HG03060 (cell line): ENCODE results near the gene TECR.
A peak's percentile ranks its signal among the peaks of the same experiment; 100 is the strongest.

Experiments used
- ATAC-seq: cut with Tn5 transposase; IDR thresholded peaks from one replicate; pipeline ENCODE4 v1.9.1; 2021; ENCODE audit warnings: low read depth, moderate number of reproducible peaks; ENCODE audit not compliant: unreplicated experiment

Gene TECR

DNA sequence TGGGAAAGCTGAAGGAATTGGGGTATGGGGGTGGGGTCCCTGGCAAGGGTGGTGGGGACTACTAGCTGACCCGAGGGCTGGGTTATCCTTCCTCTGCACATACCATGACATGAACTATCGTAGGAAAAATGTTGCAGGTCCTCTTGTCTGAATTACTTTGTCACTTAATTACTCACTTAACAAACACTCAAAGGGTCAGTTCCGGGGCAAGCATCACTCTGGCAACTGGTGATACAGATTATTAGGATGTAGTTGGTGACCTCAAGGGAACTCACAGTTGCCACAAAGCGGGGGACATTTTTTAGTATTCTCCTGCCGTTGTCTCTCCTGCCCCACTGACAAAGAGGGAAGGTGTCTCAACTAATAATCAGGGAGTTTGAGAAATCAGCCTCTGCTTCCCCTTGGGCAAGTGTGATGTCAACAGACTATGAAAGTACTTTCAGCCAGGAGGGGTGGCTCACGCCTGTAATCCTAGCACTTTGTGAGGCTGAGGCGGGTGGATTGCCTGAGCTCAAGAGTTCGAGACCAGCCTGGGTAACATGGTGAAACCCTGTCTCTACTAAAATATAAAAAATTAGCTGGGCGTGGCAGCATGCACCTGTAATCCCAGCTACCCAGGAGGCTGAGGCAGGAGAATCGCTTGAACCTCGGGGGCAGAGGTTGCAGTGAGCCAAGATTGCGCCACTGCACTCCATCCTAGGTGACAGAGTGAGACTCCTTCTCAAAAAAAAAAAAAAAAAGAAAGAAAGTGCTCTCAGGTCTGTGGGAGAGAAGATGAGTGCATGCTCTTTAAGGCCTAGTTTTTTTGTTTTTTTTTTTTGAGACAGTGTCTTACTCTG, 21.5 kb upstream of the TECR start:
- no peak for ATAC-seq

DNA sequence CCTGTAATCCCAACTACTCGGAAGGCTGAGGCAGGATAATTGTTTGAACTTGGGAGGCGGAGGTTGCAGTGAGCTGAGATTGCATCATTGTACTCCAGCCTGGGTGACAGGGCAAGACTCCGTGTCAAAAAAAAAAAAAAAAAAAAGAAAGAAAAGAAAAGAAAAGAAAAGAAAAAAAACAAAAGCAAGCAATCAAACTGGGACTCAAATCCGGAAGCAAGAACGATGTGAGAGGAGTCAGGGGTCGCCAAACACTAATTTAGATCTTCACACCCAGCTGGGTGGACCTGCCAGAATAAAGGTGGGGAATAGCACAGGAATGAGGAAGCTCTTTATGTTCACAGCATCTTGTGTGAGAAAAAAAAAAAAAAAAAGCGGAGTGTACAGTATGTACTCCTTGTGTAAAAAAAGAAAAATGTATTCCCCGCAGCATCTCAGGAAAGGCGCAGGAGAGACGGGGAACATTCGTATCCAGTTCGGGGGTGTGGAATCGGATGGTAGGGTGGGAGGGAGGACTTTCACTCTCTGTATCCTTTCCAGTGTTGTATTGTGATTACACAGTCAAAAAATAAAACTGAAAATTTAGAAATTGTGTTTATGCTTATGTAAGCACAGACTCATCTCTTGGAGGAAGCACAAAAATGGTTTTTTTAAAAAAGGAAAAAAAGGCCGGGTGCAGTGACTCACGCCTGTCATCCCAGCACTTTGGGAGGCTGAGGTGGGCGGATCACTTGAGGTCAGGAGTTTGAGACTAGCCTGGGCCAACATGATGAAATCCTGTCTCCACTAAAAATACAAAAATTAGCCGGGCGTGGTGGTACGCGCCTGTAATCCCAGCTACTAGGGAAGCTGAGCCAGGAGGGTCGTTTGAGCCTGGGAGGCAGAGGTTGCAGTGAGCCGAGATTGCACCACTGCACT, 18.8 kb upstream of the TECR start:
- no peak for ATAC-seq

DNA sequence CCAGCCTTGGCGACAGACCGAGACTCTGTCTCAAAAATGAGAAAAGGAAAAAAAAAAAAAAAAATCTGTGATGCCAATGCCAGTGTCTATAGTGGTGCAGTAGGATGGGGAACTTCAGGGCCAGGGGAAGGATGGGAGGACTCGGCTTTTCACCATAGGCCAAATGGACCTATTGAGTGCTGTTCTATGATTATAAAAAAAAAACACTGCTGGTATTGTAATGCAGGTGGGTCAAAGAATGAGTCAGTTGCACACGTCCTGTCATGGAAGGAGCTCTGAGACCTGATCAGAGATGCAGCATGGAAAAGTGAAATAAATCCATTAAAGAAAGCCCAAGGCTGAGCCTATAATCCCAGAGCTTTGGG, 18.2 kb upstream of the TECR start:
- no peak for ATAC-seq

DNA sequence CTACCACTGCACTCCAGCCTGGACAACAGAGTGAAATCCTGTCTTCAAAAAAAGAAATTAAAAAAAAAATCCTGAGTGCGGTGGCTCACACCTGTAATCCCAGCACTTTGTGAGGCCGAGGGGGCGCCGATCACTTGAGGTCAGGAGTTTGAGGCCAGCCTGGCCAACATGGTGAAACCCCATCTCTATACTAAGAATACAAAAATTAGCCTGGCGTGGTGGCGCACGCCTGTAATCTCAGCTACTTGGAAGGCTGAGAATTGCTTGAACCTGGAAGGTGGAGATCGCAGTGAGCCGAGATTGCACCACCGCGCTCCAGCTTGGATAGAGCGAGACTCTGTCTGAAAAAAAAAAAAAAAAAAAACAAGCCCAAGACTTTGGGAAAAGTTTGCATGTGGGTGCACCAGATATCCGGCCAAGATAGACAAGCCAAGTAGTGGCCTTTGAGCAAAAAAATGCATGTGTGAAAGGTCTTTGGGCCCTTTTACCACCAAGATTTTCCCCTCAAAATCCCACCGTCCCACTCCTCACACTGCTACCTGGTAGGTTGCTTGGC, 16.9 kb upstream of the TECR start:
- no peak for ATAC-seq

DNA sequence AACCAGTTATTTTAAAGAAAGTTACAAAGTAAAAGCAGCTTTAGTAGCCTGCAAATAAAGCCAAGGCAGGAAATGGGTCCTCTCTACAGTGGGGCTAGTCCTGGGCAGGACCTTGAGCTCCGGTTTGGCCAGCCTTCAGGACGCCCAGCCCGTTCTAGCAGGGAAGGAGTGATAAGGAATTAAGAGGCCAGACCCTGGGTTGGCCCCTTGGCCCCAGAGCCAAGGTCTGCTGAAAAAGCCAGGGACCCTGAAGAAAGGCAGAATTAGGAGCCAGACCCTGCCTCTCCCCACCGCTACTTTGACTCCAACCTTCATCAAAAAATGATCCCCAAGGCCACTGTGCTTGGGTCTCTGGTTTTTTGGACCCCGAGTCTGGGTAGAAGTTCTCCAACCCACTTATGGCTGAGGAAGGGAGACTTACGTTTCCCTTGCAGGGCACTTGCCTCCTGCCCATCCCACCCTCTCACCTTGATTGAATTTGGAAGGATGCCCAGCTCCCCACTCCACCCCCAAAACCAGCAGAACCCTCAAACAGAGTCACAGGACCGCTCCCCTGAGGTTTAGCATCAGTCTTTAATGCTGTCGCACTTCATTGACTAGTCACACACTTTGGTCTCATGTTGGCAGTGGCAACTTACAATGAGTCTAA, 15.1 kb upstream of the TECR start:
- ATAC-seq: no peak

DNA sequence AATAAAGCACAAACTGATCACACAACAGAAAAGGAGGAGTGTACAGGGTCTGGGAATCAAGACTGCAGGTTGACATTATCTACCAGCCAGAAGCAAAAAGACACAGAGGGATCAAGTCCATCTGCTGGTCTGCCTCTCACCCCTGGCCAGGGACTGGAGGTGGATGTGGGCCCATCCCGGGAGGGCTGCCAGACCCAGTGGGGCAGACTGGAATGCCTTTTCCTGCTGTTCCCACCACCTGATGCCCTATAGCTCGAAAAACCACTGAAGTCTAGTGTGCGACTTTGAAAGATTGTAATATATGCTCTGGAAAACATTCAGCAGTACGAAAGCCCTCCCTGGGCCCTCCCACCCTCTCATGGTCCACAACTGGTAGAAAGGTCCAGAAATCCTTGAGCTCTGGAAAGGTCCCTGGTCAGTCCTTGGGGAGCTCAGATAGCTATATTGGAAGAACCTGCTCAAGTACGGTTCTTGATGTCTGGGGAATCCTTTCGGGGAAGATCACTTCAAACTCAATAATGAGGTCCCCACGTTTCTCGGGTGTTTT, 13.8 kb upstream of the TECR start:
- no peak for ATAC-seq

DNA sequence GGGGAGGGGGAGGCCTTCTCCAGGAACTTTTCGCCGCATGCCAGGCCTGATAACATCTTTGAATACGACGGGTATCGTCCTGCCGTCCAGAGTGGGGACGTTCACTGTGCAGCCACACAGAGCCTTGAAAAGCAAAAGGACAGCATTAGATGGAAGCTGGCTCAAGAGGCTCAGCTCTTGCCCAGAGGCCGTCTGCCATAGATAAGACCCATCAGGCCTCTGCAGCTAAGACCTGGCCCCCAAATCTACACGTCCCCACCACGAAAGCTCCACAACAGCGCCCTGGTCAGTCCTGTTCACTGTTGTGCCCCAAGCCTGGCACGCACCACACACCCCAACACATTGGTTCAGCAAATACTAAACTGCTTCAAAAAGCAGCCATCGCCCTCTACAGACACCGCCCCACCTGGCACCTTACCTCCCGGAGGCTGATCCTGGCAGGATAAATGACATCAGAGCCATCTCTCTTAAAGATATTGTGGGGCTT, 13.3 kb upstream of the TECR start:
- no peak for ATAC-seq

DNA sequence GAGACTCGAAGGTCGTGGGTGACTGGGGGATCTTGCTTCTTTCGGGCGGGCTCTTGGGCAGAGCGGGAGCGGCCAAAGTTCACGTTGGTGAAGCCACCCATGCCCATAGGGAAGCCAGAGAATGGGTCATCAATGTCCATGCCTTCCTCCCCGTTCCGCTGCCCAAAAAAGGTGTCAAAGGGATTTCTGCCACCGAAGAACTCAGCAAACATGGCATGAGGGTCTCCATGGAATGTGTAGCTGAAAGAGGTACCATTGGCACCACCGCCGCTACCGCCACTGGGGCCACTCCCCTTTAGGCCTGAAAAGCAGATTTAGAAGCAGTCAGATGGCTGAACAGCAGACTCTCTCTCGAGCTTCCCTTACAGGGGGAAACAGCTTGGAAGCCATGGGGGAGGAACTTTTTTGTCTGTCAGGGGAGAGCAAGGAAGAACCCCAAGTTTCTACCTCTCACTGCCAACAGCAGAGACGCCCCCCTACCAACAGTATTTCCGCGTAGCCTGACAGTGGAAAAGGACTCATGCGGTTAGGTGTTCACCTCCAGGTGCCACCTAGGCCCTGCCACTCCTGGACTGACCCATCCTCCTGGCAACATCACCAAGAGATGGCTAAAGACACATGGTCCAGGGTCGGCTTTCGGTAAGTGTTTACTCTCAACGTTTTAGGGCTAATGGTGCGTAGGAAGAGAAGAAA, 12.5 kb upstream of the TECR start:
- ATAC-seq: no peak

DNA sequence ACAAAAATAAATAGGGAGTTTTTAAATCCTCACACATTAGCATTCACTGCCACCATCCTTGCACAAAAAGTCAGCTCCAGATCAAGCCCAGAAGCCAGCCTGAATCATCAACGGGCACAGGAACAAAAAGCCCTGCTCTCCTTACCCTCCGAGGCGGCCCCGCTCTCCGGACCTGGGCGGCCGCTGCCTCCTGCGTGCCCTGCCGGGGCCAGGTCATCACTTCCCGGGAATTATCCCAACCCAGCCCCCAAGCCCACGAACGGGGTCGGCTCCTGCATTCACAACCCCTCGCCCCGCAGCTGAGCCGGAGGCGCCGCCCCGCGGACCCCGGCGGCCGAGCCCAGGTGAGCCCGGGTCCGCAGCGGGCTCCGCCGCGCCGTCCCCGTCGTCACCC, 12.0 kb upstream of the TECR start:
- ATAC-seq: no peak

DNA sequence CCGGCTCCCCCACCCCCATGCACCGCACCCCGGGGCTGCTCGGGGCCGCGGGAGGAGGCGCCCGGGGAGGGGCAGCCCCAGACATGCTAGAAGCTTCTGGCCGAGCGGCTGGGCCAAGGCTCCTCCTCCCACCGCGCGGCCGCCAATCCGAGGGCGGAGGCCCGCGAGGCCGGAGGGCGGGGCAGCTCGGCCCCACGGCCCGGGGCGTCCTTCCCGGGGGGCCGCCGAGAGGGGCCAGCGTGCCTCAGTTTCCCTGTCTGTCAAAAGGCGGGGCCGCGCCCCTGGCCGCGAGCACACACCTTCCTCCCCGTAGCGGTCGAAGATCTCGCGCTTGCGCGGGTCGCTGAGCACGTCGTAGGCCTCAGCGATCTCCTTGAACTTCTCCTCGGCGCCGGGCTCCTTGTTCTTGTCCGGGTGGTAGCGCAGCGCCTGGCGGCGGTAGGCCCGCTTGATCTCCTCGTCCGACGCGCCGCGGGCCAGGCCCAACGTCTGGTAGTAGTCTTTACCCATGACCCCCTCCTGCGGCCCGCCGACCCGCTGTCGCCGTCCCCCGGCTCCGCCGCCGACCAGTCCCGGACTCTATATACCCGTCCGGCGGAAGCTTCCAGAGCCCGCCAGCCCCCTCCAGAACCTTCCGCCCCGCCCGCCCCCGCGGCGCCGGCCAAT, 11.4 kb upstream of the TECR start, which contains the start of gene DNAJB1:
TSS of gene DNAJB1 (minus strand) at position 558 of the 666 bp plus-strand sequence. CDS start at position 510, 48 bp downstream.
- peak; percentile 33 for ATAC-seq

DNA sequence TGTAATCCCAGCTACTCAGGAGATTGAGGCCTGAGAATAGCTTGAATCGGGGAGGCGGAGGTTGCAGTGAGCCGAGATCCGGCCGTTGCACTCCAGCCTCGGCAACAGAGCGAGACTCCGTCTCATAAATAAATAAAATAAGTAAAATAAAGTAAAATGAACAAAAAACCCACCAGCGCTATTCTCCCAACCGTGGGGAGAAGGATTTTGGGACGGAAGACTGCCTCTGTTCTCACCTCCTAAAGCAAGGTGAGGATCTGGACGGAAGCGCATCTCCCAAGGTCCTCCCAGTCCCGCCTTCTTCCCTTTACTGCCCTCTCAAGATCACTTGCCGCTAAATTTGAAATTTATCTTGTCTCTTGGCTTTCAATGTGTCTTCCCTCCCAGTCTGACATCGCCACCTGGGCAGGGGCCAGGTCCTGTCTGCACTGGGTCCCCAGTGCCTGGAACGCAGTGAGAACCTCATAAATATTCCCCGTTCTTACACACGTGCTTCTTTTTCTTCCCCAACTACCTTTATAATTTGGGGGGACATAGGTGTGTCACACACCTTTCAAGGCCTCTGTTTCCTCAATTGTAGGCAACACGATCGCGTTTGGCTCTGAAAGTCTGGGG, 10.0 kb upstream of the TECR start:
- no peak for ATAC-seq

DNA sequence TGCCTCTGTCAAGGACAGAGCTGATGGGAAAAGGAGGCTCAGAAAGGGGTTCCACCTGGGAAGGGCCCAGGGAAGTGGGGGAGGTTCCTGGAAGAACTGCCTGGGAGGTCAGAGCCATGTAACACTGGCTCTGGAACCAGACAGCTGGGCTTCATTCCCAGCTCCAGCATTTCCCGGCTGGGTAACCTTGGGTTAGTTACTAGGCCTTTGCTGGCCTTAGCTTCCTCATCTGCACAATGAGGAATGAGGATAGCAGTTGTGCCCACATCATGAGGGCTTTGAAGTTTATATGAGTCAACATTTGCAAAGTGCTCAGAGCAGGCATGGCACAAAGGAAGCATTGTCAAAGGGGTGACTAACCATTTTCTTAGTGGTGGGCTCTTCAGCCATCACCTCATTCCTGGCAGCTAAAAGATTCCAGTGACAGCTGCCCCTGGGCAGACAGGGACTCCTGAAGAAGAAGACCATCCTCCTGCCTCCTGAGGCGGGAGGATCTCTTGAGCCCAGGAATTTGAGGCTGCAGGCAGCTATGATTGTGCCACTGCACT, 9.5 kb upstream of the TECR start:
- ATAC-seq: no peak

DNA sequence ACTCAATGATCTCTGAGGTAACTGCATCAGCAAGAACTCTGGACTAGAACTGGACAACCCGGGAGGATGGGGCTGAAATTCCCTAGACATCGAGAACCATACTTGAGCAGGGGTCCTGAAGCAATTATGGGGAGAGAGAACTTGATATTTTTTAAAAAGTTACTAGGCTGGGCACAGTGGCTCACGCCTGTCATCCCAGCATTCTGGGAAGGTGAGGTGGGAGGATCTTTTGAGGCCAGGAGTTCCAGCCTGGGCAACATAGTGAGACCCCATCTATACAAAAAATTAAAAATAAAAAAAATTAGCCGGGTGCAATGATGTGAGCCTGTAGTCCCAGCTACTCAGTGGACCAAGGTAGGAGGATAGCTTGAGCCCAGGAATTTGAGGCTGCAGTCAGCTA, 8.9 kb upstream of the TECR start:
- ATAC-seq: no peak

DNA sequence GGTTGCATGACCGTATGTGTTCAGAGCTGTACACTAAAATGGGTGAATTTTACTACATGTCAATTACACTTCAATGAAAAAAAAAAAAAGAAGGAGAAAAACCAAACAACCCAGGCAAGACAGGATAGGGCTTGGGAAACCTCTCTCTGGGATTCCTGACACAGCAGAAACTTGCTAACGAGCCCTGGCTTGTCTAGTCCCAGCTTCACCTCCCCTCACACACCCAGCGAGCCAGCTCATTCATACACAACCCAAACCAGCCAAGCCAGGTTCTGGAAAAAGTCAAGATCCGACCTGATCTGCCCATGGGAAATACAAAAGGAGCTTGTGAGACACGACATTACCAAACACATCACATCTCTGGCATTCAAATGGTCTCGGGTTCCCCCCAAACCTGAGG, 3.7 kb upstream of the TECR start:
- ATAC-seq: no peak

DNA sequence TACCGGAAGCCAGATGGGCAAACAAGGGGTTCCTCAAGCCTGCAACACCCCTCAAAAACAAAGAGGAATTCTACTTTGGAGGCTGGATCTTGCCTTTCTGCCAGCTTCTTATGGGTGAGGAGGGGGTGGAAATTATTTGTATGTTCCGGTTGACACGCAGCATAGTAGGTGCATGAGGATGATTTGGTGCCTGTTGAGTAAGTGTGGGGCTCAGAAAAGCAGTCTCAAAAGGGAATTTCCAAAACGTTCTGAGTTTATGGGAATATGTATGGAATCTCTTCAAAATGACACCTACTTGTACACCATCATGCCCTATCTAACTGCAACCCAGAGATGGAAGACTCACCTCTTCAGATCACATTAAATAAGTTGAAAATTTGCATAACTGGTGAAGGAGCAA, 3.0 kb upstream of the TECR start:
- ATAC-seq: no peak

DNA sequence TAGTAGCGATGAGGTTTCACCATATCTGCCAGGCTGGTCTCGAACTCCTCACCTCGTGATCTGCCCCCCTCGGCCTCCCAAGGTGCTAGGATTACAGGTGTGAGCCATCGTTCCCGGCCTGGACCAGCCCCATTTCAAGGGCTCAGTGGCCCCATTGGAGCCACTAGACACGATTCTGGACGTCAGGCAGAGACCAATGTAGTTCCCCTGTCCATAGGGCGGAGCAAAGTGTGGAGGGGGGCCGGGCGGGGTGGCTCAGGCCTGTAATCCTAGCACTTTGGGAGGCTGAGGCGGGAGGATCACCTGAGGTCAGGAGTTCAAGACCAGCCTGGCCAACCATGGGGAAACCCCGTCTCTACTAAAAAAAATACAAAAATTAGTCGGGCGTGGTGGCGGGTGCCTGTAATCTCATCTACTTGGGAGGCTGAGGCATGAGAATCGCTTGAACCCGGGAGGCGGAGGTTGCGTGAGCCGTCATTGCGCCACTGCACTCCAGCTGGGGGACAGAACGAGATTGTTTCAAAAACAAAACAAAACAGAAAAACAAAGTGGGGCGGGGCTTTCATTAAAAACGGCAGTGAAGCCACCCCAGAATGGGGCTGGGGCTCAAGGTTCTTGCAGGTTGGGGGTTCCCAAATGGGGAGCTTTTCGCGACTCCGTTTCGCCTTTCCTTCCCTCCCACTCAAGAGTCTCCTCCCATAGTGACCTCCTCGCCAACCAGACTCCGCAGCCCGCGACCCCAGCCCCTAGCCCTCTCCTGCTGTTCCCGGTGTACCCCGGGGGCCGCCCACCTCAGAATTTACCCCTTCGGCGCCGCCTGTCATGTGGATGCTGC, 758 bp upstream of the TECR start:
- ATAC-seq: no peak

DNA sequence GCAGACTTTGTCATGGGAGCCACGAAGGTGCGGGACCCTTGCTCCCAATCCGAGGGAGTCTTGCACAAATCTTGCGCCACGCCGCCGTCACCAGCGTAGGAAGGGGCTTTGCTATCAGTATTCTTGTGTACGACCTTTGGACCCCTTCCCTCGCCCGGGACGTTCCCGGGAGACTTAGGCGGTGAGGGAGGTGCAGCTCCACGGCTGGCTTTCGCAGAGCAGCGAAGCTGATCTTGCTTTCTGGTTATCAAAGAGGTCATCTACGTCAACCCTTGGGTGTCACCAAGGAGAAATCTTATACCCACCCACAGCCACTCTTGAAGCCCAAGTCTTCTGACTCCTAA, 583 bp downstream of the TECR start:
- no peak for ATAC-seq

DNA sequence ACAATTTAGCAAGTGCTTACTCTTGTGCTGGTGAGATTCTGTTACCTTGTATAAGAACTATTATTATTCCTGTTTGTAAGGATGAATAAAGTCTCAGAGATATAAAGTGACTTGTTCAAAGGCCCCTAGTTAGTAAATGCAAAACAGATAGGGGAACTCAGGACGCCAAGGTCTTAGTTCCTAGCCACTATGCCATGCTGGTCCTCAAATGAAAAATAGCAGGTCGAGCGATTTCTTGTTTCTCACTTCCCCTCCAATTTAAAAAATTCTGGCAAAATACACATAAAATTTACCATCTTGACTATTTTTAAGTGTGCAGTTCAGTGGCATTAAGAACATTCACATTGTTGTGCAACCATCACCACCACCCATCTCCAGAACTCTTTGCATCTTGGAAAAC, 1.1 kb downstream of the TECR start:
- no peak for ATAC-seq
